Adipose tissue (tissue), 3 donors: ENCODE results near the gene ANAPC1. TPM values are rescaled to one million over a fixed set of nuclear protein-coding genes. Genes with fewer than 3 reads are reported as not detected.
"Not testable (repeated sequence)": the region's sequence is repeated elsewhere in the genome, so short reads cannot be mapped to it uniquely, and the experiment has no call there.

Experiments
- H3K27ac ChIP-seq: one replicate; pipeline ENCODE4 v1.5.1; 2013; ENCODE audit warnings: low read depth, low read length
- WGBS, 3 donors: extraction: QIAGEN DNeasy Blood & Tissue Kit; methylation state at CpG; one replicate each; pipeline ENCODE4 v1.1.7; 2013; 5-methylcytosine and 5-hydroxymethylcytosine counted together
- polyA plus RNA-seq, 3 donors: library from polyadenylated mRNA; stranded (reverse); fragments of 200-250 nt; gene quantifications; one replicate each; pipeline ENCODE4 v1.2.3, GENCODE V29; 2013
- donor health status: healthy with polysubstance abuse.
- donor health status: Bipolar disorder and iron deficiency.
- donor health status: healthy.

Gene ANAPC1
- polyA plus RNA-seq, 3 donors = 5.7 to 9.6 (median 6.4) TPM

- not testable (repeated sequence) for H3K27ac ChIP-seq
- WGBS, 3 donors = 91 to 96% (median 93%) methylated on average over 2 of the region's 3 CpGs
These were observed 131.5 kb downstream of the ANAPC1 start for GRCh38 chr2:111752533-111752932.

GRCh38 chr2:111750641-111751040 is 133.4 kb downstream of the ANAPC1 start:
- H3K27ac ChIP-seq = not testable (repeated sequence)
- 22 to 64% methylated on average over 1 of the region's 1 CpG; no CpG with 5 or more reads in 1 of the 3 donors for WGBS, 3 donors

GRCh38 chr2:111748429-111748828 is 135.6 kb downstream of the ANAPC1 start:
- H3K27ac ChIP-seq = not testable (repeated sequence)
- WGBS, 3 donors = 73 to 82% (median 81%) methylated on average over 2 of the region's 4 CpGs

- 23 to 24% (median 24%) methylated on average over 19 to 20 of the region's 23 CpGs for WGBS, 3 donors
- not testable (repeated sequence) for H3K27ac ChIP-seq
These were observed 136.4 kb downstream of the ANAPC1 start for GRCh38 chr2:111747410-111748115.

GRCh38 chr2:111744751-111745150 is 139.2 kb downstream of the ANAPC1 start:
- H3K27ac ChIP-seq = not testable (repeated sequence)
- 72 to 75% (median 73%) methylated on average over 8 of the region's 8 CpGs for WGBS, 3 donors

- WGBS, 3 donors = 71 to 87% (median 86%) methylated on average over 1 to 2 of the region's 3 CpGs
- H3K27ac ChIP-seq = not testable (repeated sequence)
These were observed 142.5 kb downstream of the ANAPC1 start for GRCh38 chr2:111741517-111741916.

- WGBS, 3 donors = 19 to 36% (median 23%) methylated on average over 7 of the region's 9 CpGs
- not testable (repeated sequence) for H3K27ac ChIP-seq
These were observed 147.9 kb downstream of the ANAPC1 start for GRCh38 chr2:111735838-111736721.

- H3K27ac ChIP-seq = not testable (repeated sequence)
- WGBS, 3 donors = 87 to 98% (median 88%) methylated on average over 4 of the region's 6 CpGs
These were observed 148.6 kb downstream of the ANAPC1 start for GRCh38 chr2:111735420-111735819.

- not testable (repeated sequence) for H3K27ac ChIP-seq
- 42 to 97% (median 87%) methylated on average over 3 of the region's 9 CpGs for WGBS, 3 donors
These were observed 154.1 kb downstream of the ANAPC1 start for GRCh38 chr2:111729812-111730458.

GRCh38 chr2:111727611-111728110 is 156.3 kb downstream of the ANAPC1 start:
- 51 to 78% (median 57%) methylated on average over 8 to 9 of the region's 16 CpGs for WGBS, 3 donors
- not testable (repeated sequence) for H3K27ac ChIP-seq

- WGBS, 3 donors = 82 to 89% (median 83%) methylated on average over 1 to 6 of the region's 6 CpGs
- H3K27ac ChIP-seq = not testable (repeated sequence)
These were observed 158.3 kb downstream of the ANAPC1 start for GRCh38 chr2:111725742-111726141.

GRCh38 chr2:111719610-111720009 is 164.4 kb downstream of the ANAPC1 start:
- 76 to 92% (median 85%) methylated on average over 5 of the region's 9 CpGs for WGBS, 3 donors
- not testable (repeated sequence) for H3K27ac ChIP-seq

Other genes with a start within 250 kb of the ANAPC1 start
- 1 to 10 TPM; 4.2 to 7.5 (median 5.3) TPM for gene MERTK, start 14.4 kb upstream of the ANAPC1 start, polyA plus RNA-seq
- gene TMEM87B, start 171.1 kb upstream of the ANAPC1 start, polyA plus RNA-seq = 10 to 100 TPM; 10.0 to 10.3 (median 10.3) TPM